ENCODE data around the gene PPM1G.

The PPM1G gene

DNA sequence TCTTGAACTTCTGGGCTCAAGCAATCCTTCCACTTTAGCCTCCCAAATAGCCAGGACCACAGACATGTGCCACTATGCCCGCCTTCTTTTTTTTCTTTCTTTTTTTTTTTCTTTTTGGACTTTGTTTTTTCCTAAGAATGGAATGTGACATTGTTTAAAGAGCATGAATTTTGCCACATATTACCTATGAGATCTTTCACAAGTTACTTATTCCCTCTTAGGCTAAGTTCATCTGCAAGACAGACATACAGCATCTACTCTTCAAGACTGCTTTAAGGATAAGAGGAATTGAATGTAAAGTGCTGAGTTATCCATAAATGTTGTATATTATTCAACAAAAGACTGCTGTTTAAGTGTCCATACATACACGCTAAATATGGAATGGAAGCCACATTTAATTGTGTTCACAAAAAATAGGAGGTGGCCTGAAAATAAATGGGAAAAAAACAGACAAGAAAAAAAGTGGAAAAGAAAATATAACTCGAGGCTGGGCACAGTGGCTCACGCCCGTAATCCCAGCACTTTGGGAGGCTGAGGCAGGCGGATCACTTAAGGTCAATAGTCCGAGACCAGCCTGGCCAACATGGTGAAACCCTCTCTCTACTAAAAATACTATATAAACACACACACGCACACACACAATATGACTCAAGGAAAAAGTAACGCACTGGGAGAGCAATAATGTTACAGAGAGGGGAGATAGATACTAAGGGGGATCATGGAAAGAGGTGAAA is 3.2 kb upstream of the PPM1G start:
- DNase-seq (ENCODE audit: low read depth), result no peak

DNA sequence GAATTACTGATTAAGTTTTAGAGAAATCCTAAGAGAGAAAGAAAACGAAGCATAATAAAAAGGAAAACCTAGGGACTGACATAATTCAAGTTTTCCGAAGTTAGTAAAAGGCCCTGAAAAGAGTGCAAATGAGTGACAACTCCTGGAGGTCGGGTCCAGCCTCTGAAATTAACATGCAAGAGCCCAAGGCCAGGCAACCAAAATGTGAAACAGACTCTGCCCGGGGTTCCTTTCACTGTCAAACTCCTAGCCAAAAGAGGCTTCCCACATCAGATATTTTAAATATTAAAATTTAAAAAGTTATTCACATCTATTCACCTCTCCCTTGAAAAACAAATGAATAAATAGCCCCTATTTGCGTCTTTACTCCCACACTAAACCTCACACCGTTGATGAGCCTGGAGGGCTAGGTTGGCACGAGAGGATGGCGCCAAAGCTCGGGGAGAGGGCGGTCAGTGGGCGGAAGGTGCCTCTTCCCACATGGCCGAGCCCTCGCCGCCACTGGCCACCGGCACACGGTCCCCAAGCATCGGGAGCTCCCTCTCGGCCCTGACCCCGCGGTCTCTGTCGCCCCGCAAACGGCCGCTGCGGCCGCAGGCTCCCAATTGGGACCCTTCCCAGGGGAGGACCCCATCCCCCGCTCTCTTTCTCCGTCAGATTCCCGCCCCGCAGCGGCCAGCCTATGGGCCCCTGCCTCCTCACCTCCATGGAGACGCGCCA is 630 bp downstream of the PPM1G start:
- DNase-seq (ENCODE audit: low read depth), result peak; percentile 28

- no peak for DNase-seq (ENCODE audit: low read depth)
Observed at GRCh38 chr2:27407798-27408491, 1.4 kb downstream of the PPM1G start.

- DNase-seq (ENCODE audit: low read depth), result no peak
Observed at GRCh38 chr2:27400348-27401135, 8.8 kb downstream of the PPM1G start.

DNA sequence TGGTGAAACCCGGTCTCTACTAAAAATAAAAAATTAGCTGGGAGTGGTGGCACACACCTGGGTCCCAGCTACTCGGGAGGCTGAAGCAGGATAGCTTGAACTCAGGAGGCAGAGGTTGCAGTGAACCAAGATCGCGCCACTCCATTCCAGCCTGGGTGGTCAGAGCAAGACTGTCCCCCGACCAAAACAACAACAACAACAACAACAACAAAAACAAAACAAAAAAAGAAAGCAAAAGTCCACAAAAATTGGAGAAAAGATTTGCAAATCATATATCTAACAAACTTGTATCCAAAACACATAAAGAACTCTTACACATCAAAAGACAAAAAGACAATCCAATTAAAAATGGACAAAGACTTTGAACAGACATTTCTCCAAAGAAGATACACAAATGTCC is 10.4 kb downstream of the PPM1G start:
- no peak for DNase-seq (ENCODE audit: low read depth)

DNA sequence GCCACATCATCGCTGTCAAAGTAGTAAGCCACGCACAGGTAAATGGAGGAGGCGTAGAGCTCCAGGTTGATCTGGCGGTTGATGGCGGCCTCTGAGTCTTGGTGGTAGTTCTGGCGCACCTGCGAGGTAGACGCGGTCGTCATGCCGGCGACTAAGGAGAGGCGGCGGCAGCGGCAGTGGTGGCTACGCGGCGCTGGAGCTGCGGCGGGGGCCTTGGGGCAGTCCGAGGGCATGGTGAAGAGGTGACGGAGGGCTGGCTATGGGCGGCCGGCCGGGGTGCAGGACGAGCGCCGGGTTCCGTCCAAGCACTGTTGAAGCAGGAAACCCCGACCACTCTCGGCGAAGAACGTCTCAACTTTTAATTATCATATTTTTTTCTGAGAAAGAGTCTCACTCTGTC is 16.2 kb downstream of the PPM1G start:
- no peak for DNase-seq (ENCODE audit: low read depth)

- no peak for DNase-seq (ENCODE audit: low read depth)
Observed at GRCh38 chr2:27390822-27391679, 18.3 kb downstream of the PPM1G start.

DNA sequence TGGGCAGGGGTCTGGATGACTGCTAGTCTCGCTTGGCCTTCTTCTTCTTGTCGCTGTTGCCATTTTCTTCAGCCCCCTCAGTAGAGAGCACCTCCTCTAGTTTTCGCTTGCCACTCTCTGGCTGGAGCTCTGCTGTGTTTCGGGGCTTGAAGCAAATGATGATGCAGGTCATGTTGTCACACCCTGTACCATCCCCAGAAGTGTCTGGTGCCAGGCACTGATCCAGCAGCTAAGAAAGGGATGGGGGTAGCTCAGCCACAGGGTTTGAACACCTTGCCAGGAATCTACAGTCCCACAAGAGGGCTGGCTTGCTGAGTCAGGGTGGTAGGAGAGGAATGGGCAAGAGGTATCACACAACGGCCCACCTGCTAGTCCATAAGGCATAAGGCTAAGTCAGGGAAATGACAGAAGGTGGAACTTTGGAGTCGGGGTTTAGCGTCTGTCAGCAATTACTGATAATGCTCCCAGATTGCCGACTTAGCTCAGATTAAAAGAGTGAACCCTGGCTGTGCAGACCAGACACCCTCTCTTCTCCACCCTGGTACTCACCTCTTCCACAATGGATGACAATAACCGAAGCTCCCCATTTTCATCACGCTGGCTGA is 27.7 kb downstream of the PPM1G start:
- no peak for DNase-seq (ENCODE audit: low read depth)

- peak; percentile 85 for DNase-seq (ENCODE audit: low read depth)
Observed at GRCh38 chr2:27380626-27381545, 28.5 kb downstream of the PPM1G start, which contains the start of gene ZNF513. ZNF513 (minus strand) TSS chr2:27380734; CDS start chr2:27380526, 208 bp downstream.

- DNase-seq (ENCODE audit: low read depth), result no peak
Observed at GRCh38 chr2:27379836-27380625, 29.4 kb downstream of the PPM1G start.

DNA sequence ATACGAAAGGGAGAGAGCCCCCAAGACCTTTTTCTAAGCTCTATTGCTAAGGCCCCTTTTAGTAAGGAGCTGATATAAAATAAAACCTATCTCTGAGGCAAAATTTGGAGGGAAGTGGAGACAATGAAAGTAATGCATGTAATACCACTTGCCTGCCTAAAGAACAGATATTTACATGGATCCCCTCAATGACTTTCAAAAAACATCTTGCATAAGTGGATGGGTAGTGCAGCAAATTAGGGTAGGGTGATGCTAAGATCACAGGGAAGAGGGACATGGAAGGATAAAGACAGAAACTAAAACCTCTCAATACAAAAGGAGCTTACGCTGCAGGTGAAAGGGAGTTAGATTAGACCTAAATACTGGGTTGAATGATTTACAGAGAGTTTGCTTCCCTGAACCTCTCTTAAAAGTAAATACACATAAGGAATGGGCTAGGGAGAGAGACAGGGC is 30.0 kb downstream of the PPM1G start:
- no peak for DNase-seq (ENCODE audit: low read depth)

DNA sequence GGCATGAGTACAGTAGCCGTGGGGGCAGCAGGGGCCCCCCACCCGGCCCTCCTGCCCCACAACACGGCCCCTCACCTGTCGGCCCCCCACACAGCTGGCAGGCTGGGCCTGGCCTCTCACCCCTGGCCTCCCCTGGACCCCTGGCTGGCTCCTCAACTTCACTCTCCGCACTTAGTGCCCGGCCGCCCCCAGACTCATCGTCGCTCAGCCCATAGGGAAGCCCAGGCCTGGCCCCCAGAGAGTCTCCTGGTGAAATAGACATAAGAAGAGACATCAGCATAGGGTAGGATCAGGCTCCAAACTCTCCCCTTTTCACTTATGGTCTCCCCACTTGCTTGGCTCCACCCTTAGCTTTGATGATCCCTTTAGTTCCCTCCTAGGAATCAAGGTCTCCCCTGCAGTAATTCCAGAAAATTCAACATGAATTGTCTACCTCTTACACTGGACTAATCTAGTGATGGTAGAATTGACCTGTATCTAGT is 30.5 kb downstream of the PPM1G start:
- no peak for DNase-seq (ENCODE audit: low read depth)

- no peak for DNase-seq (ENCODE audit: low read depth)
Observed at GRCh38 chr2:27378096-27378808, 31.1 kb downstream of the PPM1G start.

DNA sequence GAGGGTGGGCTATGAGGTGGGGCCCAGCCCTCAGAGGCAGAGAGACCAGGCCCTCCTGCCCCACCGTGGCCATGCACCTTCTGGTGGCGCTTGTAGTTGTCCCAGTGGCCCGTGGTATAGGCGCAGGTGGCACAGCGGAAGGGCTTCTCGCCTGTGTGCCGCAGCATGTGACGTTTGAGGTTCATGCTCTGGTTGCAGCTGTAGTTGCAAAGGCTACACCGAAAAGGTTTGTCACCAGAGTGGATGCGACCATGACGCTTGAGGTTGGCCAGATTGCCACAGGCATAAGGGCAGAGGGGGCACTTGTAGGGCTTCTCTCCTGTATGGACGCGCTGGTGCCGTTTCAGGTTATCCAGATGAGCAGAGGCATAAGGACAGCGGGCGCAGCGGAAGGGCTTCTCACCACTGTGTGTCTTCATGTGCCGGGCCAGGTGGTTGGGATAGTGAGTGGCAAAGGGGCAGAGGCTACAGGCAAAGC is 31.7 kb downstream of the PPM1G start:
- DNase-seq (ENCODE audit: low read depth), result no peak

DNA sequence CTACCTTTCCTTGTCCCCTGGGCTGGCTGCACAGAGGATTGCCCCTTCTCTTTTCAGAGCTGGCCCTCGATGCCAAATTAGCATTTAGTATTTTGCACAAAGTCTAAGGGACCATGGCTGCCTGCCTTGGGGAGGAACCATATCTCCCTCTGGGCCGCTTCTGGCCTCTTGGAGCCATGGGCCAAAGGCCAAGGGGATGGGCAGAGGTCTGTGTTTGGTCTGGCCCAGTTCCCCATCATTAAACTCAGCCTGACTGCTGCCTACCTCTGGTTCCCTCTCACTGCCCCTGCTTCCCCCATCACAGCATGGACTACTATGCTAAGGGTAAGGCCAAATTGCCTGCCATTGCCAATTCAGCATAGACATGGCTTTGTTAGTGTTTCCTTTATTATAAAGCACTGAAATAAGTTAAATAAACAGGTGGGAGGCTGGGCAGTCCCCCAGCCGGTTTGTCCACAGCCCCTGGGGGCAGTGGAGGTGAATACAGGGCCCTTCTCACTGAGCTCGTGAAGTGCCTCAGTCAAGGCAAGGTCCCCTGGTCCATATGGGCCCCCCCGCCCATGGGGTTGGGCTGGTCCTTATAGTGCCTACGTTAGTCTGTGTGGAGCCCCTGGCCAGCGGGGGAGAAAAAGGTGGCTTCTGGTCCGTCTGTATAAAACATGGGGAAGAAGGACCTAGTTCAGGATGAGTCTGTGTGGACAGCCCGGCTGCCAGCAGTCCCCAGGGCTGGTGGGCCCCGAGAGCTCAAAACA is 32.3 kb downstream of the PPM1G start:
- no peak for DNase-seq (ENCODE audit: low read depth)

GRCh38 chr2:27376151-27376865 is 33.1 kb downstream of the PPM1G start:
- no peak for DNase-seq (ENCODE audit: low read depth)

Data from stimulated activated CD8-positive, alpha-beta memory T cell treated with anti-CD3 and anti-CD28 coated beads, Interleukin-4, amount 100 ng/mL, for 24 hours (primary cell).